ENCODE data around the gene COL12A1. TPM values are rescaled to one million over a fixed set of nuclear protein-coding genes. Genes with fewer than 3 reads are reported as not detected.

Gene COL12A1
- total RNA-seq, 4 donors from 2014 or later: 208 to 539 (median 257) TPM

DNA sequence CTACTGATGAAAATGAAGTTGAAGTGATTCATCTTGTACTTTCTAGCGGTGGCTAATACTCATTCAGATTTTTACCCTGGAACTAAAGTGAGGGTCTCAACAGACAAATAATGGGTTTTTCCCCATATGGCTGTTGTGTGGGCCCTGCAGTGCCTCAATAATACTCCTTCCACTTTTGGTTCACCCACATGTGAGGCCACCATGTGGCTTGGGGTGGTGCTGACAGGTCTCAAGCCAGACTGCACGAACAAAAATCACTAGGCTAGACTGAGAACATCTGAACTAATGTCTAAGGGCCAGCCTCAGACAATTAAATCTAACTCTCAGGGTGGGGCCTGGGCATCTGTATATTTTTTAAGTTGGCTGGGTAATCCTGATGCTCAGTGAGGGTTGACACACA is 7.9 kb upstream of the COL12A1 start:
- peaks cover 0 to 39% (median under 1%) of the 10 kb centered on the region in 4 donors for H3K4me1 ChIP-seq
- TF ChIP-seq EP300 (IDR thresholded peaks at IDR 0.05) (no peak), POLR2A (IDR thresholded peaks at IDR 0.05) (no peak)
- TF ChIP-seq, protein P1, sequence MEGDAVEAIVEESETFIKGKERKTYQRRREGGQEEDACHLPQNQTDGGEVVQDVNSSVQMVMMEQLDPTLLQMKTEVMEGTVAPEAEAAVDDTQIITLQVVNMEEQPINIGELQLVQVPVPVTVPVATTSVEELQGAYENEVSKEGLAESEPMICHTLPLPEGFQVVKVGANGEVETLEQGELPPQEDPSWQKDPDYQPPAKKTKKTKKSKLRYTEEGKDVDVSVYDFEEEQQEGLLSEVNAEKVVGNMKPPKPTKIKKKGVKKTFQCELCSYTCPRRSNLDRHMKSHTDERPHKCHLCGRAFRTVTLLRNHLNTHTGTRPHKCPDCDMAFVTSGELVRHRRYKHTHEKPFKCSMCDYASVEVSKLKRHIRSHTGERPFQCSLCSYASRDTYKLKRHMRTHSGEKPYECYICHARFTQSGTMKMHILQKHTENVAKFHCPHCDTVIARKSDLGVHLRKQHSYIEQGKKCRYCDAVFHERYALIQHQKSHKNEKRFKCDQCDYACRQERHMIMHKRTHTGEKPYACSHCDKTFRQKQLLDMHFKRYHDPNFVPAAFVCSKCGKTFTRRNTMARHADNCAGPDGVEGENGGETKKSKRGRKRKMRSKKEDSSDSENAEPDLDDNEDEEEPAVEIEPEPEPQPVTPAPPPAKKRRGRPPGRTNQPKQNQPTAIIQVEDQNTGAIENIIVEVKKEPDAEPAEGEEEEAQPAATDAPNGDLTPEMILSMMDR (IDR thresholded peaks at IDR 0.05): no peak
- no peaks in the 10 kb centered on the region for H3K27me3 ChIP-seq
- peak overlapping the region in 2 of 4 donors; percentile 0 to 64 for H3K27ac ChIP-seq
- no peak overlapping the region for H3K4me3 ChIP-seq
- no peak for DNase-seq (ENCODE audit: low spot score in 2 of 2)
- WGBS, 2 donors: 80% methylated on average over 2 of the region's 2 CpGs
- H3K36me3 ChIP-seq: no peaks in the 10 kb centered on the region
- H3K9me3 ChIP-seq: no peaks in the 10 kb centered on the region

DNA sequence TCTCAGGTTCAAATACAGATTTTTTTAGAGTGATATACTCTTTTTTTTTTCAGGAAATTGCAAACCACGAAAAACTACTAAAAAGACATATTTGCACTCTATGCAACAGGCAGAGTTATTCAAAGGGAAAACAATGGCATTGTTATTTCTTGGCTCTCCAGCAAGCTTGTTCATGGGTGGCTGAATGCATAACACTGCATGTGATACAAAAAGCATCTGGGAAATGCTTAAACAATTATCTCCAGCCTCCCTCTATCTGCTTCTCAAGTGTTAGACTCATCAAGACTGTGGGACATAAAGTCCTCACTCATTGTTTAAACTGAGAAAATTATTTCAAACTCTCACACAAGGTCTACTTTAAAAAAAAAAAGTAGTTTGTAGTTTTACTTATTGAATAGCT is 7.3 kb upstream of the COL12A1 start:
- TF ChIP-seq POLR2A (IDR thresholded peaks at IDR 0.05): no peak
- TF ChIP-seq, protein P1 (IDR thresholded peaks at IDR 0.05): no peak
- no peak for TF ChIP-seq EP300 (IDR thresholded peaks at IDR 0.05)
- H3K27ac ChIP-seq: peak overlapping the region in 2 of 4 donors; percentile 6 to 64
- no peak overlapping the region for H3K4me3 ChIP-seq
- DNase-seq (ENCODE audit: low spot score in 2 of 2): no peak
- no peaks in the 10 kb centered on the region for H3K9me3 ChIP-seq
- H3K4me1 ChIP-seq: peaks cover 0 to 45% (median 6%) of the 10 kb centered on the region in 4 donors
- 13 to 21% methylated on average over 1 of the region's 1 CpG for WGBS, 2 donors
- H3K27me3 ChIP-seq: no peaks in the 10 kb centered on the region
- H3K36me3 ChIP-seq: no peaks in the 10 kb centered on the region

DNA sequence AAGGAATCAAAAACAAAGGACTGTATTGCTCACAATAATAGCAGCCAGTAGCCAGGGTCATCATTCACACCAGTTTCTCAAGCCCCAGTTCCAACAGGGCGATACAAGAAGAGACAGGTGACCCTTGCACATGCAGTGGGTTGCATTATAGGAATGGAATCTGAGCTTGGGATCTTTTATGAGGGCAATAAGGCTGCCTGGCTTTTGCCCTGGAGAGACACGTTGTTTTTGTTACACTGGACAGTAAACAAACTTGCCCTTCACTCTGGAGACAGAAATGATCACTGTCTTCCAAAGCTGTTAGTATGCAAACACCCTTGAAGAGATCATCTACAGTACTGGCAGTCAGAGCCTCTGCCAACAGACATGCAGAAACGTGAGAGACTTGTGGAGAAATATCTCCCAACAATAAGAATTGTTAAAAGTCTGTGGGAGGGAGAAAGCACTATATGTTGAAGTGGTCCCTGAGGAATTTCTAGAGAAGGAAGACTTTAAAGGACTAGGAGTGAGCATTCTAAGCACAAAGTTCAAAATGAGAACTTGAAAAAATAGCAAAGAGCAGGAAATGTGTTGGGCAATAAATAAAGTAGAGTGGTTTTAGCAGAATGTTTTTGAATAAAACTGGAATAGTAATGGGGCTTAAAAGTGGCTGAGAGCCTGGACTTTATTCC is 6.2 kb upstream of the COL12A1 start:
- H3K27me3 ChIP-seq: no peaks in the 10 kb centered on the region
- no peaks in the 10 kb centered on the region for H3K36me3 ChIP-seq
- H3K4me1 ChIP-seq: peaks cover 0 to 44% (median 9%) of the 10 kb centered on the region in 4 donors
- H3K4me3 ChIP-seq: no peak overlapping the region
- DNase-seq (ENCODE audit: low spot score in 2 of 2): no peak
- peak overlapping the region in 2 of 4 donors; percentile 33 to 64 for H3K27ac ChIP-seq
- 16 to 18% methylated on average over 3 of the region's 3 CpGs for WGBS, 2 donors
- H3K9me3 ChIP-seq: no peaks in the 10 kb centered on the region
- TF ChIP-seq, protein P1 (IDR thresholded peaks at IDR 0.05): no peak
- TF ChIP-seq EP300 (IDR thresholded peaks at IDR 0.05) (no peak), POLR2A (IDR thresholded peaks at IDR 0.05) (no peak)

DNA sequence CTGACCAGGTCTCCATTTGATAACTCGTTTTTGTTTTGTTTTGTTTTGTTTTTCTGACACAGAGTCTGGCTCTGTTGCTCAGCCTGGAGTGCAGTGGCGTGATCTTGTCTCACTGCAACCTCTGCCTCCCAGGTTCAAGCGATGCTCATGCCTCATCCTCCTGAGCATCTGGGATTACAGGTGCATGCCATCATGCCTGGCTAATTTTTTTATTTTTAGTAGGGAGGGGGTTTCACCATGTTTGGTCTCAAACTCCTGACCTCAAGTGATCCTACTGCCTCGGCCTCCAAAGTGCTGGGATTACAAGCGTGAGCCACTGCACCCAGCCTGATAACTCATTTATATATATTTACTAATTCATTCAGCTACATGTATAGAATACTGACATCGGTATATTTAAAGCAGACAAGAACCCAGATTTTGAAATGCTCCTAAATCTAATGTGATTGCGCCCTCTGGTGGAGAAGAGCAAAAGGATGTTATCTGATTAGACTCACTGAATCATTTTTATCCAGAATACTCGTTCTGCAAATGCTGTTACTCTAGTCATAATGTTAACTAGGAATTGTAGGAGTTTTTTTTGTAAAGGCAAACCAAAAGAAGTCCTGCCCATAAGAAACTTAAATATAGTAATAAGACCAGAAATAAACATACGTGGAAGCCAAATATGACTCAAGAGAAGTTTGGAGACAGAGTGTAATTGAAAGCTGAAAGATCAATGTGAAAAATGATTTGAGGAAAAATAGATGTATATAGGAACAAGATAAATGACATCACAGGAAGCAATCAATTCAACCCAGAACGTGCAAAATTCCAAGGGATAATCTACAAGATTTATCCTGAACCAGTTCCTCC is 5.3 kb upstream of the COL12A1 start:
- no peak for TF ChIP-seq POLR2A (IDR thresholded peaks at IDR 0.05)
- TF ChIP-seq EP300 (IDR thresholded peaks at IDR 0.05): no peak
- TF ChIP-seq, protein P1 (IDR thresholded peaks at IDR 0.05): peak; percentile 58 to 81 (median 72)
- no peak overlapping the region for H3K4me3 ChIP-seq
- WGBS, 2 donors: 29 to 31% methylated on average over 10 of the region's 10 CpGs
- peak in 1 of 2 donors; percentile 92 for DNase-seq (ENCODE audit: low spot score in 2 of 2)
- H3K27me3 ChIP-seq: no peaks in the 10 kb centered on the region
- H3K27ac ChIP-seq: peak overlapping the region in 2 of 4 donors; percentile 33 to 64
- H3K4me1 ChIP-seq: peaks cover 0 to 48% (median 12%) of the 10 kb centered on the region in 4 donors
- no peaks in the 10 kb centered on the region for H3K36me3 ChIP-seq
- H3K9me3 ChIP-seq: no peaks in the 10 kb centered on the region

All from tibial nerve (tissue), 4 donors.